A549 treated with RU486 at 1 μM for 4 hours (cell line): ENCODE results near the gene TMEM35B. TPM values are rescaled to one million over a fixed set of nuclear protein-coding genes. Genes with fewer than 3 reads are reported as not detected.

ENCODE experiments used
- total RNA-seq: library from RNA; stranded (reverse); fragments of 200-300 nt; extraction: Qiagen RNA extraction; gene quantifications from 5 replicates; pipeline ENCODE4 v1.2.3, GENCODE V29; 2022; ENCODE audit warnings: low read depth

The TMEM35B gene
- 13.9 to 18.8 TPM (median 15.4 TPM) in 5 replicates for total RNA-seq

DNA sequence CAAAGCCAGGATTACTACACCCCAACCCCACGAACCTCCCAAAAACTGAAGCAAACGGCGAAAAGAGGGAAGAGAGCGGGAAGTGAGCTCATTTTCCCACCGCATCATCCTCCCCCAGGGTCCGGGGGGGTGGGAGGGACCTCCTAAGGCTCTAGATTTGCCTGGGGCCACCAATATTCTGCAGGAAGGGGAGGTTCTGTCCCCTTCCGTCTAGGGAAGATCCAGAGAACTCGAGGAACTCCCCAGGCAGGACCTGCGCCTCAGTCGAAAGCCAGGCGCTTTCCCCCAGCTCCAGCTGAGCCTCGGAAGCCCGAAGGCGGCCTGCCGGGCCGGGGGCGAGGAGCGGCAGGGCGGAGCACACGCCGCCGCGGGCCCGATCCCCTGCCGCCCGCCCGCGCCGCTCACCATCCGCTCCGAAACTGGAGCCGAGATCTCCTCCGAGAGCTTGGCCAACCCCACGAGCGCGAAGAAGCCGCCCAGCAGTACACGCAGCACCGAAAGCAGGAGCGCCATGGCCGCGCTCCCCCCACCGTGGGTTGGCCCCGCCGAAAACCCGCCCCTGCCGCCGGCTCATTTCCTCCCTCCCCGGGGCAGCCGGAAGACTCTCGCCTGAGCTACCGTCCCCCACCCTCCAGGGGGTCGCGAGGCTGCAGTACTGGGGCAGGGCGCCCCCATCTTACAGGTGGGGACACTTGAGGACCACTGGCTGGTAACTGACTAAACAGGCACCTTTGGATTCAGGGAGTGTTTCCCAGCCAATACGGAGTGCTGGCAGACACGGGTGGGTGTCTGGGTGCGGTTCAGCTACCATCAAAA is at the start of gene TMEM35B:
TMEM35B (minus strand) TSS at position 555 of the 816 bp plus-strand sequence; CDS start at position 513, 42 bp downstream.

Other genes with a start within 250 kb of the TMEM35B start
- 0.07 TPM in 1 of 5 replicates, not detected in the others for gene GJB5, start 230.3 kb downstream of the TMEM35B start, total RNA-seq
- 0.07 to 0.13 TPM (median 0.13 TPM) in 3 of 5 replicates, not detected in the others for gene GJB4, start 225.6 kb downstream of the TMEM35B start, total RNA-seq
- gene GJB3, start 204.1 kb downstream of the TMEM35B start, total RNA-seq: 3.6 to 9.0 TPM (median 6.3 TPM) in 5 replicates
- gene GJA4, start 192.3 kb downstream of the TMEM35B start, total RNA-seq: not detected in 5 replicates
- 44.4 to 55.5 TPM (median 54.0 TPM) in 5 replicates for gene SMIM12, start 125.6 kb downstream of the TMEM35B start, total RNA-seq
- 0.17 to 0.25 TPM (median 0.19 TPM) in 5 replicates for gene DLGAP3, start 55.7 kb downstream of the TMEM35B start, total RNA-seq
- gene ZMYM6, start 46.6 kb upstream of the TMEM35B start, total RNA-seq: 1.5 to 5.6 TPM (median 5.0 TPM) in 5 replicates
- 2.6 to 8.3 TPM (median 5.8 TPM) in 5 replicates for gene ZMYM1, start 94.0 kb upstream of the TMEM35B start, total RNA-seq
- 186 to 339 TPM (median 226 TPM) in 5 replicates for gene SFPQ, start 207.8 kb upstream of the TMEM35B start, total RNA-seq